ENCODE measurements around the gene BRD1.

BRD1 gene

GRCh38 chr22:49753276-49753890 is 74.3 kb downstream of the BRD1 start:
- Histone ChIP-seq H3K27ac (ENCODE audit: low read length, poor library complexity, severe bottlenecking) (no peak overlapping the region), H3K18ac (ENCODE audit: low read depth in 1 of 2, low read length in 2 of 2) (no peak overlapping the region), H3K4me3 (ENCODE audit: insufficient read depth in 1 of 2, low read depth in 1 of 2, low read length in 2 of 2) (no peak overlapping the region), H2BK120ac (ENCODE audit: low read depth, low read length) (no peak overlapping the region), H4K91ac (ENCODE audit: low read length) (no peak overlapping the region), H4K8ac (ENCODE audit: low read length) (no peak overlapping the region), H3K9me3 (ENCODE audit: control insufficient read depth, low read length) (no peaks in the 10 kb centered on the region), H3K27me3 (ENCODE audit: control insufficient read depth in 1 of 2, insufficient read depth in 1 of 2, low read length in 2 of 2) (peaks cover 0 to 26% of the 10 kb centered on the region in 2 experiments), H3K9ac (ENCODE audit: low read length) (no peak overlapping the region), H3K4me2 (ENCODE audit: low read length, poor library complexity, severe bottlenecking) (no peak overlapping the region), H3K4me1 (ENCODE audit: control insufficient read depth, insufficient read depth, low read depth, low read length) (peaks cover 2% of the 10 kb centered on the region), H2BK12ac (ENCODE audit: low read length in 2 of 2) (no peak overlapping the region), H2BK5ac (ENCODE audit: low read depth, low read length, poor library complexity, severe bottlenecking) (no peak overlapping the region), H2AK5ac (ENCODE audit: low read length, severe bottlenecking) (no peak overlapping the region), H3K4ac (ENCODE audit: low read depth in 1 of 2, low read length in 2 of 2) (no peak overlapping the region), H3K36me3 (ENCODE audit: control insufficient read depth in 1 of 2, insufficient read depth in 2 of 2, low read depth in 1 of 2, low read length in 2 of 2) (no peaks in the 10 kb centered on the region), H2AFZ (ENCODE audit: low read depth, low read length) (no peak overlapping the region), H3K79me1 (replicated peaks; ENCODE audit: low read length, poor library complexity, severe bottlenecking) (no peaks in the 10 kb centered on the region), H3K14ac (ENCODE audit: low read length in 2 of 2) (no peak overlapping the region), H2BK15ac (ENCODE audit: low read depth, poor library complexity, severe bottlenecking) (no peak overlapping the region), H3K23ac (ENCODE audit: low read length in 2 of 2) (no peak overlapping the region)
- WGBS = 89% methylated on average over 20 of the region's 20 CpGs
- DNase-seq = no peak

- WGBS = 81% methylated on average over 21 of the region's 21 CpGs
Observed at GRCh38 chr22:49752598-49753091, 75.0 kb downstream of the BRD1 start.

GRCh38 chr22:49751966-49752597 is 75.6 kb downstream of the BRD1 start:
- Histone ChIP-seq H2AK5ac (ENCODE audit: low read length, severe bottlenecking) (no peak overlapping the region), H3K14ac (ENCODE audit: low read length in 2 of 2) (no peak overlapping the region), H2AFZ (ENCODE audit: low read depth, low read length) (no peak overlapping the region), H3K4me3 (ENCODE audit: insufficient read depth in 1 of 2, low read depth in 1 of 2, low read length in 2 of 2) (no peak overlapping the region), H2BK120ac (ENCODE audit: low read depth, low read length) (no peak overlapping the region), H3K18ac (ENCODE audit: low read depth in 1 of 2, low read length in 2 of 2) (no peak overlapping the region), H4K8ac (ENCODE audit: low read length) (no peak overlapping the region), H2BK5ac (ENCODE audit: low read depth, low read length, poor library complexity, severe bottlenecking) (no peak overlapping the region), H3K27ac (ENCODE audit: low read length, poor library complexity, severe bottlenecking) (no peak overlapping the region), H3K27me3 (ENCODE audit: control insufficient read depth in 1 of 2, insufficient read depth in 1 of 2, low read length in 2 of 2) (peaks cover 0 to 26% of the 10 kb centered on the region in 2 experiments), H4K91ac (ENCODE audit: low read length) (no peak overlapping the region), H3K9ac (ENCODE audit: low read length) (no peak overlapping the region), H3K4ac (ENCODE audit: low read depth in 1 of 2, low read length in 2 of 2) (no peak overlapping the region), H3K23ac (ENCODE audit: low read length in 2 of 2) (no peak overlapping the region), H3K9me3 (ENCODE audit: control insufficient read depth, low read length) (peaks cover 11% of the 10 kb centered on the region), H2BK12ac (ENCODE audit: low read length in 2 of 2) (no peak overlapping the region), H2BK15ac (ENCODE audit: low read depth, poor library complexity, severe bottlenecking) (no peak overlapping the region), H3K4me2 (ENCODE audit: low read length, poor library complexity, severe bottlenecking) (no peak overlapping the region), H3K4me1 (ENCODE audit: control insufficient read depth, insufficient read depth, low read depth, low read length) (peaks cover 2% of the 10 kb centered on the region), H3K36me3 (ENCODE audit: control insufficient read depth in 1 of 2, insufficient read depth in 2 of 2, low read depth in 1 of 2, low read length in 2 of 2) (no peaks in the 10 kb centered on the region), H3K79me1 (replicated peaks; ENCODE audit: low read length, poor library complexity, severe bottlenecking) (no peaks in the 10 kb centered on the region)
- no peak for DNase-seq
- WGBS = 89% methylated on average over 17 of the region's 17 CpGs

More at GRCh38 chr22:49752598-49753091, 75.0 kb downstream of the BRD1 start:
- Histone ChIP-seq H3K27ac (ENCODE audit: low read length, poor library complexity, severe bottlenecking) (no peak overlapping the region), H3K4me3 (ENCODE audit: insufficient read depth in 1 of 2, low read depth in 1 of 2, low read length in 2 of 2) (no peak overlapping the region), H3K14ac (ENCODE audit: low read length in 2 of 2) (no peak overlapping the region), H2AK5ac (ENCODE audit: low read length, severe bottlenecking) (no peak overlapping the region), H3K79me1 (replicated peaks; ENCODE audit: low read length, poor library complexity, severe bottlenecking) (no peaks in the 10 kb centered on the region), H2BK12ac (ENCODE audit: low read length in 2 of 2) (no peak overlapping the region), H2BK120ac (ENCODE audit: low read depth, low read length) (no peak overlapping the region), H2BK15ac (ENCODE audit: low read depth, poor library complexity, severe bottlenecking) (no peak overlapping the region), H3K4ac (ENCODE audit: low read depth in 1 of 2, low read length in 2 of 2) (no peak overlapping the region), H4K8ac (ENCODE audit: low read length) (no peak overlapping the region), H3K4me2 (ENCODE audit: low read length, poor library complexity, severe bottlenecking) (no peak overlapping the region), H3K36me3 (ENCODE audit: control insufficient read depth in 1 of 2, insufficient read depth in 2 of 2, low read depth in 1 of 2, low read length in 2 of 2) (no peaks in the 10 kb centered on the region), H3K9me3 (ENCODE audit: control insufficient read depth, low read length) (peaks cover 7% of the 10 kb centered on the region), H3K9ac (ENCODE audit: low read length) (no peak overlapping the region), H3K4me1 (ENCODE audit: control insufficient read depth, insufficient read depth, low read depth, low read length) (peaks cover 2% of the 10 kb centered on the region), H2BK5ac (ENCODE audit: low read depth, low read length, poor library complexity, severe bottlenecking) (no peak overlapping the region), H4K91ac (ENCODE audit: low read length) (no peak overlapping the region), H3K23ac (ENCODE audit: low read length in 2 of 2) (no peak overlapping the region), H2AFZ (ENCODE audit: low read depth, low read length) (no peak overlapping the region), H3K18ac (ENCODE audit: low read depth in 1 of 2, low read length in 2 of 2) (no peak overlapping the region), H3K27me3 (ENCODE audit: control insufficient read depth in 1 of 2, insufficient read depth in 1 of 2, low read length in 2 of 2) (peaks cover 0 to 26% of the 10 kb centered on the region in 2 experiments)
- no peak for DNase-seq

- no peaks in the 10 kb centered on the region for H3K36me3 ChIP-seq (ENCODE audit: control insufficient read depth in 1 of 2, insufficient read depth in 2 of 2, low read depth in 1 of 2, low read length in 2 of 2)
- H3K27me3 ChIP-seq (ENCODE audit: control insufficient read depth in 1 of 2, insufficient read depth in 1 of 2, low read length in 2 of 2) = peaks cover 0 to 26% of the 10 kb centered on the region in 2 experiments
- WGBS = 86% methylated on average over 19 of the region's 19 CpGs
- no peak overlapping the region for H3K4me3 ChIP-seq (ENCODE audit: insufficient read depth in 1 of 2, low read depth in 1 of 2, low read length in 2 of 2)
- H3K9ac ChIP-seq (ENCODE audit: low read length) = no peak overlapping the region
- H3K14ac ChIP-seq (ENCODE audit: low read length in 2 of 2) = no peak overlapping the region
- no peak overlapping the region for H2AFZ ChIP-seq (ENCODE audit: low read depth, low read length)
- no peak overlapping the region for H2BK15ac ChIP-seq (ENCODE audit: low read depth, poor library complexity, severe bottlenecking)
- no peak overlapping the region for H4K8ac ChIP-seq (ENCODE audit: low read length)
- H4K91ac ChIP-seq (ENCODE audit: low read length) = no peak overlapping the region
- peaks cover 2% of the 10 kb centered on the region for H3K4me1 ChIP-seq (ENCODE audit: control insufficient read depth, insufficient read depth, low read depth, low read length)
- H3K4ac ChIP-seq (ENCODE audit: low read depth in 1 of 2, low read length in 2 of 2) = no peak overlapping the region
- no peak overlapping the region for H3K27ac ChIP-seq (ENCODE audit: low read length, poor library complexity, severe bottlenecking)
- H3K23ac ChIP-seq (ENCODE audit: low read length in 2 of 2) = no peak overlapping the region
- no peak overlapping the region for H2BK5ac ChIP-seq (ENCODE audit: low read depth, low read length, poor library complexity, severe bottlenecking)
- H3K4me2 ChIP-seq (ENCODE audit: low read length, poor library complexity, severe bottlenecking) = no peak overlapping the region
- H2BK120ac ChIP-seq (ENCODE audit: low read depth, low read length) = no peak overlapping the region
- no peak overlapping the region for H2BK12ac ChIP-seq (ENCODE audit: low read length in 2 of 2)
- DNase-seq = no peak
- no peaks in the 10 kb centered on the region for H3K79me1 ChIP-seq (replicated peaks; ENCODE audit: low read length, poor library complexity, severe bottlenecking)
- H3K9me3 ChIP-seq (ENCODE audit: control insufficient read depth, low read length) = peaks cover 18% of the 10 kb centered on the region
- H3K18ac ChIP-seq (ENCODE audit: low read depth in 1 of 2, low read length in 2 of 2) = no peak overlapping the region
- no peak overlapping the region for H2AK5ac ChIP-seq (ENCODE audit: low read length, severe bottlenecking)
Observed at GRCh38 chr22:49751318-49751965, 76.2 kb downstream of the BRD1 start.

Data from mesenchymal stem cell (in vitro differentiated cells and primary cell).